H9 (cell line): ENCODE results near the gene INPP4A. TPM values are rescaled to one million over a fixed set of nuclear protein-coding genes. Genes with fewer than 3 reads are reported as not detected.

Experiments
- DNase-seq: peaks from one replicate; pipeline ENCODE4 v3.0.0-alpha.2; 2017
- H2AFZ ChIP-seq: one replicate; pipeline ENCODE4 v1.6.1; 2013; ENCODE audit warnings: mild to moderate bottlenecking, low read length, control low read depth, moderate library complexity
- H2AK5ac ChIP-seq: 2 replicates; pipeline ENCODE4 v1.6.1; 2013; ENCODE audit warnings: low read length, control low read depth, mixed read lengths; ENCODE audit not compliant: insufficient read length
- H2BK120ac ChIP-seq: one replicate; pipeline ENCODE4 v1.6.1; 2013; ENCODE audit warnings: low read depth, mild to moderate bottlenecking, low read length, control low read depth, inconsistent platforms; ENCODE audit not compliant: poor library complexity, severe bottlenecking
- H2BK12ac ChIP-seq: 2 replicates; pipeline ENCODE4 v1.6.1; 2013; ENCODE audit warnings: low read length, control low read depth, mixed read lengths, low read depth; ENCODE audit not compliant: insufficient read length
- H2BK15ac ChIP-seq: 2 replicates; pipeline ENCODE4 v1.6.1; 2013; ENCODE audit warnings: low read depth, low read length, control low read depth
- H2BK20ac ChIP-seq: one replicate; pipeline ENCODE4 v1.6.1; 2013; ENCODE audit warnings: low read depth, mild to moderate bottlenecking, low read length, control low read depth, inconsistent platforms; ENCODE audit not compliant: poor library complexity, severe bottlenecking
- H2BK5ac ChIP-seq: 2 replicates; pipeline ENCODE4 v1.6.1; 2013; ENCODE audit warnings: low read length, control low read depth, mixed read lengths; ENCODE audit not compliant: insufficient read length
- H3K14ac ChIP-seq: 2 replicates; pipeline ENCODE4 v1.6.1; 2013; ENCODE audit warnings: low read length, control low read depth; ENCODE audit not compliant: insufficient read depth
- H3K18ac ChIP-seq: 2 replicates; pipeline ENCODE4 v1.6.1; 2013; ENCODE audit warnings: low read depth, mild to moderate bottlenecking, mixed read lengths, low read length, control low read depth; ENCODE audit not compliant: insufficient read length
- H3K23ac ChIP-seq: 2 replicates; pipeline ENCODE4 v1.6.1; 2013; ENCODE audit warnings: low read length, control low read depth, mixed read lengths, low read depth; ENCODE audit not compliant: insufficient read length
- H3K23me2 ChIP-seq: 2 replicates; pipeline ENCODE4 v1.6.1; 2013; ENCODE audit warnings: low read depth, mild to moderate bottlenecking, mixed read lengths, low read length, control low read depth; ENCODE audit not compliant: insufficient read length, poor library complexity, severe bottlenecking
- H3K27ac ChIP-seq: 2 replicates; pipeline ENCODE4 v1.5.1; 2013; ENCODE audit warnings: low read length, control low read depth, mixed read lengths, low read depth; ENCODE audit not compliant: insufficient read length
- H3K27me3 ChIP-seq: 2 replicates; pipeline ENCODE4 v1.6.1; 2013; ENCODE audit warnings: low read length, control low read depth, inconsistent platforms; ENCODE audit not compliant: insufficient read depth
- H3K4ac ChIP-seq: 2 replicates; pipeline ENCODE4 v1.6.1; 2013; ENCODE audit warnings: low read depth, mild to moderate bottlenecking, control low read depth, inconsistent platforms, low read length, moderate library complexity
- H3K4me1 ChIP-seq: 2 replicates; pipeline ENCODE4 v1.6.1; 2013; ENCODE audit warnings: low read length, control low read depth, inconsistent platforms; ENCODE audit not compliant: insufficient read depth
- H3K4me2 ChIP-seq: 2 replicates; pipeline ENCODE4 v1.6.1; 2013; ENCODE audit warnings: low read length, control low read depth, mixed read lengths; ENCODE audit not compliant: insufficient read length, insufficient read depth
- H3K56ac ChIP-seq: 2 replicates; pipeline ENCODE4 v1.6.1; 2013; ENCODE audit warnings: low read depth, mild to moderate bottlenecking, mixed read lengths, low read length, control low read depth; ENCODE audit not compliant: insufficient read length
- H3K79me1 ChIP-seq: 2 replicates; pipeline ENCODE4 v1.6.1; 2013; ENCODE audit warnings: low read depth, mild to moderate bottlenecking, moderate library complexity, low read length, control low read depth, inconsistent platforms; ENCODE audit not compliant: insufficient read depth, poor library complexity, severe bottlenecking
- H3K79me2 ChIP-seq: 2 replicates; pipeline ENCODE4 v1.6.1; 2013; ENCODE audit warnings: low read length, control low read depth, inconsistent platforms; ENCODE audit not compliant: insufficient read depth
- H3K9ac ChIP-seq: 2 replicates; pipeline ENCODE4 v1.6.1; 2013; ENCODE audit warnings: low read length, control low read depth, mixed read lengths; ENCODE audit not compliant: insufficient read length; ENCODE audit errors: extremely low read depth
- H3K9me3 ChIP-seq: one replicate; pipeline ENCODE4 v1.6.1; 2013; ENCODE audit warnings: low read depth, low read length, inconsistent platforms; ENCODE audit not compliant: control insufficient read depth
- H3T11ph ChIP-seq: one replicate; pipeline ENCODE4 v1.6.1; 2013; ENCODE audit warnings: mild to moderate bottlenecking, low read length, control low read depth, inconsistent platforms
- H4K20me1 ChIP-seq: one replicate; pipeline ENCODE4 v1.6.1; 2013; ENCODE audit not compliant: control insufficient read depth, insufficient read length, insufficient read depth
- H4K5ac ChIP-seq: 2 replicates; pipeline ENCODE4 v1.6.1; 2013; ENCODE audit warnings: low read depth, mild to moderate bottlenecking, mixed read lengths, low read length, control low read depth; ENCODE audit not compliant: insufficient read length
- H4K8ac ChIP-seq: replicated peaks from 2 replicates; pipeline ENCODE4 v1.6.1; 2013; ENCODE audit warnings: low read length, control low read depth, mixed read lengths, low read depth; ENCODE audit not compliant: insufficient read length
- H4K91ac ChIP-seq: 2 replicates; pipeline ENCODE4 v1.6.1; 2013; ENCODE audit warnings: low read depth, mild to moderate bottlenecking, moderate library complexity, mixed read lengths, low read length, control low read depth; ENCODE audit not compliant: insufficient read length
- H3K27ac Mint-ChIP-seq, 3 experiments: 2 replicates in 2 of 3; 3 replicates in 1 of 3; pipeline ENCODE4 v1.8.0; 2020 to 2021; ENCODE audit warnings: mixed read lengths in 3 of 3, mild to moderate bottlenecking in 1 of 3, moderate library complexity in 1 of 3
- H3K27me3 Mint-ChIP-seq: 2 replicates; pipeline ENCODE4 v1.8.0; 2021; ENCODE audit warnings: low read depth, mild to moderate bottlenecking, moderate library complexity, mixed read lengths
- H3K36me3 Mint-ChIP-seq, 3 experiments: 2 replicates in 2 of 3; 3 replicates in 1 of 3; pipeline ENCODE4 v1.8.0; 2020 to 2021; ENCODE audit warnings: low read depth in 3 of 3, mixed read lengths in 3 of 3; ENCODE audit not compliant: insufficient read depth in 1 of 3
- H3K4me1 Mint-ChIP-seq, 2 experiments: 2 replicates each; pipeline ENCODE4 v1.8.0; 2020; ENCODE audit warnings: mixed read lengths in 2 of 2
- H3K4me3 Mint-ChIP-seq, 2 experiments: 2 replicates in 1 of 2; 3 replicates in 1 of 2; pipeline ENCODE4 v1.8.0; 2020 to 2021; ENCODE audit warnings: mild to moderate bottlenecking in 2 of 2, mixed read lengths in 2 of 2, moderate library complexity in 1 of 2
- H3K9me3 Mint-ChIP-seq, 2 experiments: 2 replicates in 1 of 2; 3 replicates in 1 of 2; pipeline ENCODE4 v1.8.0; 2020; ENCODE audit warnings: mild to moderate bottlenecking in 2 of 2, mixed read lengths in 2 of 2, moderate library complexity in 1 of 2
- CTCF ChIP-seq: fragments of 200-600 bp; sonication (generic); conservative IDR thresholded peaks from 3 replicates; pipeline ENCODE4 v1.8.0; 2021; ENCODE audit warnings: antibody characterized with exemption, mild to moderate bottlenecking
- WGBS: extraction: QIAGEN DNeasy Blood & Tissue Kit; methylation state at CpG from one replicate; pipeline ENCODE4 v1.1.7; 2013; ENCODE audit warnings: missing lambda C conversion rate, low lambda C conversion rate, mixed read lengths; ENCODE audit not compliant: insufficient read length; ENCODE audit errors: extremely low coverage; 5-methylcytosine and 5-hydroxymethylcytosine counted together
- total RNA-seq: library from RNA; stranded (reverse); gene quantifications from 2 replicates; pipeline ENCODE4 v1.2.1, GENCODE V29; 2021

INPP4A gene
- total RNA-seq, 1 experiment from 2014 or later: 55.2 TPM

DNA sequence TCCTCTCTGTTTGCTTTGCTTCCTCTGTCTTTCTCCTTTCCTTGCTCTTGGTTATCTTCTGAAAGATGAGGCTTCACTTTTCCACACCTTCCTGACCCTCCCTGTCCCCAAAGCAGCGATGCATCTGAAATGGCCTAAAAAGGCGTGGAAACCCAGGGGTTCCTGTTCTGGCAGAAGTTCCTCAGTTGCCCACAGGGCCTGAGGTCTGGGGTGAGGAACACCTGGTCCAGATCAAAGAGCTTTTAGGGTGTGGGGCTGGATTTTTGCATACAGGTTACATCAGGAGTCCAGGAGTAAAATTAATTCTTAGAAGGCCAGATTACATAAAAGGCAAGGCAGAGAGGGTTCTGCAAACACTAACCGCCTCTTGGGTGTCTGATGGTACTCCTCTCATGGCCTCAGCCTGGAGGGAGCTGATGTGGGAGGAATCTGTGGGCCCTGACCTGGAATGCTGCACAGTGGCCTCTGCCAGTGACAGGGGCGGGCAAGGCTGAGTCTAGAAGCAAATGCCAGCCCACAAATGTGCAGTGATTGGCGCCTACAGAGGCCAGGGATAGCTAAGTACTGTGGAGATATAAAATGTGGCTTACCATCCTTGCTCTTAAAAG lies 41.8 kb downstream of the INPP4A start:
- Histone ChIP-seq H3K18ac (no peak overlapping the region), H2BK20ac (no peak overlapping the region), H3K79me2 (peaks cover 2% of the 10 kb centered on the region; the same call in 1 of the 2 replicates), H3K23me2 (no peaks in the 10 kb centered on the region), H3K9me3 (no peaks in the 10 kb centered on the region), H3T11ph (no peak overlapping the region), H3K4ac (no peak overlapping the region), H3K4me2 (no peak overlapping the region), H4K5ac (no peak overlapping the region), H3K4me1 (peaks cover 2% of the 10 kb centered on the region; the same call in 1 of the 2 replicates), H3K9ac (no peak overlapping the region), H3K27me3 (no peaks in the 10 kb centered on the region), H2AK5ac (no peak overlapping the region), H2AFZ (no peak overlapping the region), H2BK5ac (no peak overlapping the region), H2BK12ac (no peak overlapping the region), H4K91ac (no peak overlapping the region), H4K8ac (no peak overlapping the region), H3K56ac (no peak overlapping the region), H3K14ac (no peak overlapping the region), H3K27ac (no peak overlapping the region), H2BK120ac (no peak overlapping the region), H3K23ac (no peak overlapping the region), H2BK15ac (no peak overlapping the region), H4K20me1 (no peaks in the 10 kb centered on the region), H3K79me1 (peaks cover 5% of the 10 kb centered on the region)
- Mint-ChIP-seq H3K9me3 (no peaks in the 10 kb centered on the region), H3K27ac (peak overlapping the region in 1 of 3 experiments; percentile 14; a peak in 2 of 7 replicates), H3K27me3 (no peaks in the 10 kb centered on the region), H3K36me3 (peaks cover 0 to 6% (median 2%) of the 10 kb centered on the region in 3 experiments; a peak in 5 of 7 replicates), H3K4me1 (peaks cover 56 to 69% of the 10 kb centered on the region in 2 experiments), H3K4me3 (no peak overlapping the region; a peak in 1 of 5 replicates)
- DNase-seq: no peak
- no CpG with 5 or more reads among the region's 5 CpGs for whole genome bisulfite sequencing
- TF ChIP-seq CTCF: no peak
